A549 (cell line): Measurements from ENCODE around the gene ATP8A2.

Experiments
- CEBPB ChIP-seq, 2 experiments: fragments of >200 bp in 1 of 2; sonication (Bioruptor Twin) in 1 of 2; formaldehyde crosslinking in 1 of 2; IDR thresholded peaks; 2 replicates each; pipeline ENCODE4 v1.6.1; 2012 to 2016
- CTCF ChIP-seq: fragments of >200 bp; sonication (Bioruptor Twin); formaldehyde crosslinking; IDR thresholded peaks from 3 replicates; pipeline ENCODE4 v1.5.1; 2016

GRCh38 chr13:25529425-25529824 lies 157.7 kb downstream of the ATP8A2 start:
- TF ChIP-seq CTCF (no peak), CEBPB (IDR thresholded peaks at IDR 0.05) (no peak)
